ENCODE results near the gene TBC1D9. TPM values are rescaled to one million over a fixed set of nuclear protein-coding genes. Genes with fewer than 3 reads are reported as not detected.
A peak's percentile ranks its signal among the peaks of the same experiment; 100 is the strongest.

The TBC1D9 gene
- polyA plus RNA-seq, 2 of the 4 experiments (the other 2 are of a cell fraction), result 5.6 to 11.8 TPM

DNA sequence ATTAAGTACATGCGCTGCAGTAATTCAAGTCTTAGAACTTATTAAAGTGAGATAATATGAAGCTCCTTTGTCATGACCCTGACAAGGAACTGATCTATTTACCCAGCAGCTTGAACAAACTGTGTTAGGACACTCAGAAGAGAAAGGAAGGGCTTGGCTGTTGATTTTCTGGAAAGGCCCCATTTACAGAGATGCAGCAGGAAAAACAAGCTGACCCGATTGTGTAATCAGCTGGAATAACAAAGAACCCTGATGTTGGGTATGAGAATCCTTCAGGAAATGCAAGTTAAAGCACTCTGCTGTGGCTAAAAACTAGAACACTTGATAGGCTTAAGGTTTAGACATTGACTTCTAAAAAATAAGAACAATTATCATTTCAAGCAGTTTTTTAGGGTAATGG, 64.8 kb downstream of the TBC1D9 start:
- Histone ChIP-seq H3K4me3 (no peak overlapping the region), H3K4me2 (peak overlapping the region; percentile 31; the same call in 2 of the 3 replicates), H3K9me3 (no peaks in the 10 kb centered on the region), H3K4me1 (peaks cover 8% of the 10 kb centered on the region; the same call in 1 of the 3 replicates), H3K27ac (no peak overlapping the region; a peak in 1 of 6 replicates)
- no peak for FAIRE-seq
- ChIA-PET POLR2A (no interaction called here), CTCF (no interaction called here)
- 48% methylated on average over 2 of the region's 2 CpGs for whole genome bisulfite sequencing (ENCODE audit: missing lambda C conversion rate)
- no peak; a peak in 1 of 6 replicates for ATAC-seq
- TF ChIP-seq, protein P1, sequence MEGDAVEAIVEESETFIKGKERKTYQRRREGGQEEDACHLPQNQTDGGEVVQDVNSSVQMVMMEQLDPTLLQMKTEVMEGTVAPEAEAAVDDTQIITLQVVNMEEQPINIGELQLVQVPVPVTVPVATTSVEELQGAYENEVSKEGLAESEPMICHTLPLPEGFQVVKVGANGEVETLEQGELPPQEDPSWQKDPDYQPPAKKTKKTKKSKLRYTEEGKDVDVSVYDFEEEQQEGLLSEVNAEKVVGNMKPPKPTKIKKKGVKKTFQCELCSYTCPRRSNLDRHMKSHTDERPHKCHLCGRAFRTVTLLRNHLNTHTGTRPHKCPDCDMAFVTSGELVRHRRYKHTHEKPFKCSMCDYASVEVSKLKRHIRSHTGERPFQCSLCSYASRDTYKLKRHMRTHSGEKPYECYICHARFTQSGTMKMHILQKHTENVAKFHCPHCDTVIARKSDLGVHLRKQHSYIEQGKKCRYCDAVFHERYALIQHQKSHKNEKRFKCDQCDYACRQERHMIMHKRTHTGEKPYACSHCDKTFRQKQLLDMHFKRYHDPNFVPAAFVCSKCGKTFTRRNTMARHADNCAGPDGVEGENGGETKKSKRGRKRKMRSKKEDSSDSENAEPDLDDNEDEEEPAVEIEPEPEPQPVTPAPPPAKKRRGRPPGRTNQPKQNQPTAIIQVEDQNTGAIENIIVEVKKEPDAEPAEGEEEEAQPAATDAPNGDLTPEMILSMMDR (IDR thresholded peaks at IDR 0.05), result no peak
- TF ChIP-seq CEBPB (IDR thresholded peaks at IDR 0.05), result peak; percentile 24 to 46; a peak in 3 of 4 replicates
- DNase-seq (ENCODE audit: low read depth in 1 of 2, low spot score in 1 of 2), result peak in 1 of 2 experiments; percentile 42

DNA sequence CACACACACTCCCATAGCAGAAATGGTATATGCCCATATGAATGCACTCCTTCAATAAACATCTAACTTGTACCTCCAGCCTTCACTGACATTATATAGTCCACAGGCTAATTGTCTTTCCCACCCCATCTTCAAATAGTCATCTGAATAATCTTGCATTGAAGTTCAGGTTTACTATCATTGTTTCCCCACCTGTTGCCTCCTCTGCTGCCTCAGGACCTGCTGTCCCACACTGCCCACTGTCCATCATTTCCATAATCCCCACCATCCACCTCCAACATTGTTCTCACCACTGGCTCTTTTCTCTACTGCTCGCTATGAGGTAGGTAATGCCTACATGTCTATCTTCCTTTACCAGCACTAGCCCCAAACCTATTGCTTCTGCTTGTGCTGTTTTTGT, 66.1 kb downstream of the TBC1D9 start:
- DNase-seq (ENCODE audit: low read depth in 1 of 2, low spot score in 1 of 2) (no peak), ATAC-seq (no peak), FAIRE-seq (no peak)
- 100% methylated on average over 1 of the region's 1 CpG for WGBS (ENCODE audit: missing lambda C conversion rate)
- POLR2A ChIA-PET, result no interaction called here
- CTCF ChIA-PET, result no interaction called here
- Histone ChIP-seq H3K27ac (no peak overlapping the region), H3K4me3 (no peak overlapping the region), H3K4me2 (no peak overlapping the region), H3K9me3 (no peaks in the 10 kb centered on the region), H3K4me1 (peaks cover 8% of the 10 kb centered on the region; the same call in 1 of the 3 replicates)
- TF ChIP-seq, protein P2, sequence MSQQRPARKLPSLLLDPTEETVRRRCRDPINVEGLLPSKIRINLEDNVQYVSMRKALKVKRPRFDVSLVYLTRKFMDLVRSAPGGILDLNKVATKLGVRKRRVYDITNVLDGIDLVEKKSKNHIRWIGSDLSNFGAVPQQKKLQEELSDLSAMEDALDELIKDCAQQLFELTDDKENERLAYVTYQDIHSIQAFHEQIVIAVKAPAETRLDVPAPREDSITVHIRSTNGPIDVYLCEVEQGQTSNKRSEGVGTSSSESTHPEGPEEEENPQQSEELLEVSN (IDR thresholded peaks at IDR 0.05; ENCODE audit: borderline replicate concordance, low read depth), result no peak
- TF ChIP-seq, protein P3, sequence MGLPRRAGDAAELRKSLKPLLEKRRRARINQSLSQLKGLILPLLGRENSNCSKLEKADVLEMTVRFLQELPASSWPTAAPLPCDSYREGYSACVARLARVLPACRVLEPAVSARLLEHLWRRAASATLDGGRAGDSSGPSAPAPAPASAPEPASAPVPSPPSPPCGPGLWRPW (IDR thresholded peaks at IDR 0.05), result no peak
- TF ChIP-seq EHMT2 (IDR thresholded peaks at IDR 0.05; ENCODE audit: low read depth), result no peak
- no peak for TF ChIP-seq GATA3 (IDR thresholded peaks at IDR 0.05; ENCODE audit: borderline replicate concordance)
- no peak for TF ChIP-seq PHF8 (IDR thresholded peaks at IDR 0.05; ENCODE audit: borderline replicate concordance, low read depth)
- TF ChIP-seq EP300 (IDR thresholded peaks at IDR 0.05), result no peak

DNA sequence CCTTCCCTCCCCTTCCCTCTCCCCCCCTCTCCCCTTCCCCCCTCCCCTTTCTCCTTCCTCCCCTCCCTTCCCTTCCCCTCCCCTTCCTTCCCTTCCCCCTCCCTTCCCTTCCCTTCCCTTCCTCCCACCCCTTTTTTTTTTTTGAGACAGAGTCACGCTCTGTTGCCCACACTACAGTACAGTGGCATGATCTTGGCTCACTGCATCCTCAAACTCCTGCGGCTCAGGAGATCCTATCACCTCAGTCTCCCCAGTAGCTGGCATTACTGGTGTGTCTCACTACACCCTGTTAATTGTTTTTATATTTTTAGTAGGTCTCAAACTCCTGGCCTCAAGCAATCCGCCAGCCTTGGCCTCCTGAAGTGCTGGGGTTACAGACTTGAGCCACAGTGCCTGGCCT, 66.6 kb downstream of the TBC1D9 start:
- FAIRE-seq, result no peak
- WGBS (ENCODE audit: missing lambda C conversion rate), result 90% methylated on average over 3 of the region's 3 CpGs
- Histone ChIP-seq H3K4me2 (no peak overlapping the region), H3K4me3 (no peak overlapping the region), H3K27ac (no peak overlapping the region), H3K4me1 (peaks cover 8% of the 10 kb centered on the region; the same call in 1 of the 3 replicates), H3K9me3 (no peaks in the 10 kb centered on the region)
- TF ChIP-seq, protein P4, sequence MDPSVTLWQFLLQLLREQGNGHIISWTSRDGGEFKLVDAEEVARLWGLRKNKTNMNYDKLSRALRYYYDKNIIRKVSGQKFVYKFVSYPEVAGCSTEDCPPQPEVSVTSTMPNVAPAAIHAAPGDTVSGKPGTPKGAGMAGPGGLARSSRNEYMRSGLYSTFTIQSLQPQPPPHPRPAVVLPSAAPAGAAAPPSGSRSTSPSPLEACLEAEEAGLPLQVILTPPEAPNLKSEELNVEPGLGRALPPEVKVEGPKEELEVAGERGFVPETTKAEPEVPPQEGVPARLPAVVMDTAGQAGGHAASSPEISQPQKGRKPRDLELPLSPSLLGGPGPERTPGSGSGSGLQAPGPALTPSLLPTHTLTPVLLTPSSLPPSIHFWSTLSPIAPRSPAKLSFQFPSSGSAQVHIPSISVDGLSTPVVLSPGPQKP (IDR thresholded peaks at IDR 0.05; ENCODE audit: low read depth, low read length), result no peak
- TF ChIP-seq, protein P3 (IDR thresholded peaks at IDR 0.05), result no peak
- no peak for TF ChIP-seq EHF (CRISPR knock-in tag; IDR thresholded peaks at IDR 0.05)
- TF ChIP-seq RARB (CRISPR knock-in tag; IDR thresholded peaks at IDR 0.05), result no peak
- TF ChIP-seq BHLHE40 (IDR thresholded peaks at IDR 0.05; ENCODE audit: low read depth, low read length), result no peak
- TF ChIP-seq FOSB (CRISPR knock-in tag; IDR thresholded peaks at IDR 0.05), result no peak
- TF ChIP-seq JUN (IDR thresholded peaks at IDR 0.05), result no peak
- TF ChIP-seq HOXB5 (CRISPR knock-in tag; IDR thresholded peaks at IDR 0.05), result no peak
- no peak for TF ChIP-seq JUNB (IDR thresholded peaks at IDR 0.05)
- TF ChIP-seq, protein P5, sequence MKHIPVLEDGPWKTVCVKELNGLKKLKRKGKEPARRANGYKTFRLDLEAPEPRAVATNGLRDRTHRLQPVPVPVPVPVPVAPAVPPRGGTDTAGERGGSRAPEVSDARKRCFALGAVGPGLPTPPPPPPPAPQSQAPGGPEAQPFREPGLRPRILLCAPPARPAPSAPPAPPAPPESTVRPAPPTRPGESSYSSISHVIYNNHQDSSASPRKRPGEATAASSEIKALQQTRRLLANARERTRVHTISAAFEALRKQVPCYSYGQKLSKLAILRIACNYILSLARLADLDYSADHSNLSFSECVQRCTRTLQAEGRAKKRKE (CRISPR knock-in tag; IDR thresholded peaks at IDR 0.05; ENCODE audit: low read depth), result no peak
- DNase-seq (ENCODE audit: low read depth in 1 of 2, low spot score in 1 of 2), result no peak
- no peak for ATAC-seq
- CTCF ChIA-PET, result no interaction called here
- POLR2A ChIA-PET, result no interaction called here
